Keratinocyte (primary cell): ENCODE data around the gene OR10P1. TPM values are rescaled to one million over a fixed set of nuclear protein-coding genes. Genes with fewer than 3 reads are reported as not detected.

Experiments
- DNase-seq: peaks from one replicate; pipeline ENCODE4 v3.0.0-alpha.2; 2011; ENCODE audit warnings: low read depth, missing footprints, low spot score
- FAIRE-seq: peaks from 2 replicates; lab custom pipeline; 2011; peaks lifted over from hg19 to GRCh38; lab: Jason Lieb, UNC
- H2AFZ ChIP-seq: 2 replicates; pipeline ENCODE4 v1.6.0; 2012; ENCODE audit warnings: low read length, control low read depth, inconsistent platforms; ENCODE audit not compliant: control insufficient read depth
- H3K27ac ChIP-seq: 2 replicates; pipeline ENCODE4 v1.5.1; 2011; ENCODE audit warnings: low read length; ENCODE audit not compliant: control insufficient read depth, insufficient read depth
- H3K27me3 ChIP-seq: 3 replicates; pipeline ENCODE4 v1.6.0; 2011; ENCODE audit warnings: low read length; ENCODE audit not compliant: control insufficient read depth, insufficient read depth; ENCODE audit errors: extremely low read depth
- H3K36me3 ChIP-seq, 2 experiments: 2 replicates in 1 of 2; 3 replicates in 1 of 2; pipeline ENCODE4 v1.5.1; 2011; ENCODE audit warnings: low read length in 2 of 2, mild to moderate bottlenecking in 1 of 2; ENCODE audit not compliant: control insufficient read depth in 2 of 2, insufficient read depth in 2 of 2; ENCODE audit errors: extremely low read depth in 1 of 2
- H3K4me1 ChIP-seq: 3 replicates; pipeline ENCODE4 v1.5.1; 2011; ENCODE audit warnings: low read length; ENCODE audit not compliant: control insufficient read depth, insufficient read depth; ENCODE audit errors: extremely low read depth
- H3K4me2 ChIP-seq: 3 replicates; pipeline ENCODE4 v1.6.0; 2011; ENCODE audit warnings: low read depth, low read length; ENCODE audit not compliant: control insufficient read depth, insufficient read depth; ENCODE audit errors: extremely low read depth
- H3K4me3 ChIP-seq, 3 experiments: fragments of 200-600 bp in 1 of 3; sonication (generic) in 1 of 3; 2 replicates in 2 of 3; 3 replicates in 1 of 3; pipeline ENCODE4 v1.5.1; 2011 to 2016; ENCODE audit warnings: low read length in 3 of 3, mild to moderate bottlenecking in 3 of 3, control low read depth in 2 of 3, inconsistent platforms in 1 of 3, low read depth in 1 of 3, mixed read lengths in 1 of 3, mixed run types in 1 of 3, moderate library complexity in 1 of 3; ENCODE audit not compliant: control insufficient read depth in 2 of 3, insufficient read depth in 2 of 3; ENCODE audit errors: extremely low read depth in 1 of 3
- H3K79me2 ChIP-seq: 2 replicates; pipeline ENCODE4 v1.6.0; 2012; ENCODE audit warnings: low read length; ENCODE audit not compliant: control insufficient read depth, insufficient read depth
- H3K9ac ChIP-seq: 3 replicates; pipeline ENCODE4 v1.6.0; 2011; ENCODE audit warnings: low read length; ENCODE audit not compliant: control insufficient read depth, insufficient read depth; ENCODE audit errors: extremely low read depth
- H3K9me1 ChIP-seq: 3 replicates; pipeline ENCODE4 v1.6.0; 2011; ENCODE audit warnings: low read length; ENCODE audit not compliant: control insufficient read depth, insufficient read depth; ENCODE audit errors: extremely low read depth
- H3K9me3 ChIP-seq: 2 replicates; pipeline ENCODE4 v1.5.1; 2012; ENCODE audit warnings: low read depth, low read length; ENCODE audit not compliant: control insufficient read depth
- H4K20me1 ChIP-seq: 3 replicates; pipeline ENCODE4 v1.6.0; 2011; ENCODE audit warnings: low read length; ENCODE audit not compliant: control insufficient read depth, insufficient read depth; ENCODE audit errors: extremely low read depth
- EZH2 ChIP-seq: IDR thresholded peaks from one replicate; pipeline ENCODE4 v1.6.1; 2012; ENCODE audit warnings: inconsistent platforms, mild to moderate bottlenecking, low read length, moderate library complexity
- dilution Hi-C: fragments of 300-500 bp; cut with MboI; formaldehyde crosslinking; loops from one replicate; pipeline ENCODE4 v1.7.0; 2020; ENCODE audit warnings: low sequenced_read_pairs; ENCODE audit not compliant: extremely low pct_ligation_motif_present
- polyA plus RNA-seq, 5 experiments: library from polyadenylated mRNA; depleted of rRNA in 3 of 5; stranded (reverse) in 3 of 5; stranded (forward) in 1 of 5; unstranded in 1 of 5; fragments of >200 nt; gene quantifications; 1 replicate in 1 of 5; 2 replicates in 3 of 5; 3 replicates in 1 of 5; pipeline versions ENCODE4 v1.2.1 to v1.2.3, GENCODE V29; 2011 to 2012; ENCODE audit warnings: missing spikeins in 2 of 5, low read depth in 1 of 5, low replicate concordance in 1 of 5
- TF ChIP-seq, protein P1 (sequence below), 3 experiments: IDR thresholded peaks in 1 of 3; conservative IDR thresholded peaks in 1 of 3; optimal IDR thresholded peaks in 1 of 3; 2 replicates in 2 of 3; 3 replicates in 1 of 3; pipeline versions ENCODE3 to v1.5.1; 2011; ENCODE audit warnings: low read length in 3 of 3, mild to moderate bottlenecking in 3 of 3, moderate library complexity in 2 of 3, control low read depth in 1 of 3, inconsistent platforms in 1 of 3; ENCODE audit not compliant: insufficient read depth in 2 of 3; ENCODE audit errors: extremely low read depth in 1 of 3

The OR10P1 gene
- polyA plus RNA-seq, 1 donor (not counting 4 experiments of a cell fraction or from before 2014, with no cell fraction given) = not detected

GRCh38 chr12:55631056-55631455 is 5.6 kb upstream of the OR10P1 start:
- H3K27me3 ChIP-seq = peaks cover 8% of the 10 kb centered on the region
- H3K27ac ChIP-seq = no peak overlapping the region
- H3K79me2 ChIP-seq = no peaks in the 10 kb centered on the region
- TF ChIP-seq EZH2 = no peak
- TF ChIP-seq, protein P1, sequence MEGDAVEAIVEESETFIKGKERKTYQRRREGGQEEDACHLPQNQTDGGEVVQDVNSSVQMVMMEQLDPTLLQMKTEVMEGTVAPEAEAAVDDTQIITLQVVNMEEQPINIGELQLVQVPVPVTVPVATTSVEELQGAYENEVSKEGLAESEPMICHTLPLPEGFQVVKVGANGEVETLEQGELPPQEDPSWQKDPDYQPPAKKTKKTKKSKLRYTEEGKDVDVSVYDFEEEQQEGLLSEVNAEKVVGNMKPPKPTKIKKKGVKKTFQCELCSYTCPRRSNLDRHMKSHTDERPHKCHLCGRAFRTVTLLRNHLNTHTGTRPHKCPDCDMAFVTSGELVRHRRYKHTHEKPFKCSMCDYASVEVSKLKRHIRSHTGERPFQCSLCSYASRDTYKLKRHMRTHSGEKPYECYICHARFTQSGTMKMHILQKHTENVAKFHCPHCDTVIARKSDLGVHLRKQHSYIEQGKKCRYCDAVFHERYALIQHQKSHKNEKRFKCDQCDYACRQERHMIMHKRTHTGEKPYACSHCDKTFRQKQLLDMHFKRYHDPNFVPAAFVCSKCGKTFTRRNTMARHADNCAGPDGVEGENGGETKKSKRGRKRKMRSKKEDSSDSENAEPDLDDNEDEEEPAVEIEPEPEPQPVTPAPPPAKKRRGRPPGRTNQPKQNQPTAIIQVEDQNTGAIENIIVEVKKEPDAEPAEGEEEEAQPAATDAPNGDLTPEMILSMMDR (optimal IDR thresholded peaks at IDR 0.05 in 1 of 3, IDR thresholded peaks at IDR 0.05 in 1 of 3, conservative IDR thresholded peaks at IDR 0.05 in 1 of 3; ENCODE audit: extremely low read depth in 1 of 3, insufficient read depth in 2 of 3, low read length in 3 of 3) = no peak
- H3K9ac ChIP-seq = no peak overlapping the region
- dilution Hi-C loops = no loop called here
- FAIRE-seq (no peak), DNase-seq (no peak)
- H3K9me1 ChIP-seq = no peaks in the 10 kb centered on the region
- H3K4me1 ChIP-seq = no peaks in the 10 kb centered on the region
- no peak overlapping the region for H3K4me2 ChIP-seq
- no peaks in the 10 kb centered on the region for H3K36me3 ChIP-seq
- H3K9me3 ChIP-seq = no peaks in the 10 kb centered on the region
- no peak overlapping the region for H2AFZ ChIP-seq
- no peaks in the 10 kb centered on the region for H4K20me1 ChIP-seq
- no peak overlapping the region for H3K4me3 ChIP-seq

DNA sequence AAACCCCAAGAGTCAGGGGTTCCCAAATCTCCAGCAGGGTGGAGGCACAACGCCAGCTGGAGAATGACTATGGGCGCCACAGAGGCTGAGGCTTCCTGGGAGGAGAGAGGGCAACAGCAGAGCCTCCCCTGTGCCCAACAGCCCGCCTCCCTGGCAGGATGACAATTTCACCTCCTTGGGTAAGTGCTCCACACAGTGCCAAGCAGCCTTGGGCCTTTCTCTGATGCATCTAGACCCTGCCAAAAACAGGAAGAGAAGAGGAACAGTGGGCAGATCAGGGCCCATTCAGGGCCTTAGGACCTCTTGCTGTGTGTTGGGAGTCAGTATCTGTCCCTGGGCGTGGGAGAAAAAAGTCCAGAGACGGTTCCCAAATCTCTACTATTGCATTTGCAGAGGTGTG is 5.0 kb upstream of the OR10P1 start:
- Histone ChIP-seq H2AFZ (no peak overlapping the region), H3K27me3 (peaks cover 8% of the 10 kb centered on the region), H3K9me3 (no peaks in the 10 kb centered on the region), H3K4me1 (no peaks in the 10 kb centered on the region), H3K4me3 (no peak overlapping the region), H3K36me3 (no peaks in the 10 kb centered on the region), H3K4me2 (no peak overlapping the region), H3K9me1 (no peaks in the 10 kb centered on the region), H3K9ac (no peak overlapping the region), H3K27ac (no peak overlapping the region), H4K20me1 (no peaks in the 10 kb centered on the region), H3K79me2 (no peaks in the 10 kb centered on the region)
- TF ChIP-seq, protein P1 (optimal IDR thresholded peaks at IDR 0.05 in 1 of 3, IDR thresholded peaks at IDR 0.05 in 1 of 3, conservative IDR thresholded peaks at IDR 0.05 in 1 of 3; ENCODE audit: extremely low read depth in 1 of 3, insufficient read depth in 2 of 3, low read length in 3 of 3) = no peak
- no peak for TF ChIP-seq EZH2
- DNase-seq = no peak
- dilution Hi-C loops = no loop called here
- FAIRE-seq = no peak
